HK-2 (cell line): ENCODE results near the gene ACP4.

Experiments used
- DNase-seq: peaks from one replicate; pipeline ENCODE4 v3.0.0-alpha.2; 2018; ENCODE audit not compliant: unreplicated experiment

Gene ACP4

GRCh38 chr19:50844296-50844935, 54.2 kb downstream of the ACP4 start:
- DNase-seq: no peak
